H1 (cell line): ENCODE data around the gene SNX25. TPM values are rescaled to one million over a fixed set of nuclear protein-coding genes. Genes with fewer than 3 reads are reported as not detected.

Experiments
- EGR1 ChIP-seq: IDR thresholded peaks from 2 replicates; pipeline ENCODE4 v1.6.1; 2011; ENCODE audit warnings: low read depth, low read length, borderline replicate concordance
- EP300 ChIP-seq, 2 experiments: IDR thresholded peaks; 1 replicate in 1 of 2; 2 replicates in 1 of 2; pipeline ENCODE4 v1.6.1; 2011 to 2012; ENCODE audit warnings: low read depth in 2 of 2, low read length in 2 of 2, mild to moderate bottlenecking in 2 of 2, borderline replicate concordance in 1 of 2, inconsistent platforms in 1 of 2, moderate library complexity in 1 of 2
- EZH2 ChIP-seq: fragments of 200-600 bp; sonication (generic); IDR thresholded peaks from 2 replicates; pipeline ENCODE4 v1.7.1; 2012; ENCODE audit warnings: low read depth, mild to moderate bottlenecking, moderate library complexity, low read length, inconsistent platforms; ENCODE audit not compliant: severe bottlenecking
- GABPA ChIP-seq: IDR thresholded peaks from 2 replicates; pipeline ENCODE4 v1.6.1; 2011; ENCODE audit warnings: mild to moderate bottlenecking, low read length, moderate library complexity, borderline replicate concordance; ENCODE audit not compliant: insufficient read depth
- HDAC2 ChIP-seq, 2 experiments: fragments of 300-600 bp in 1 of 2; sonication (generic) in 1 of 2; IDR thresholded peaks; 2 replicates each; pipeline ENCODE4 v1.6.1; 2011 to 2012; ENCODE audit warnings: low read depth in 2 of 2, low read length in 2 of 2, mild to moderate bottlenecking in 2 of 2, moderate library complexity in 2 of 2, borderline replicate concordance in 1 of 2, inconsistent platforms in 1 of 2
- MAFK ChIP-seq: IDR thresholded peaks from 2 replicates; pipeline ENCODE4 v1.6.1; 2012; ENCODE audit warnings: low read depth, mild to moderate bottlenecking, improper control_type of control experiment, low read length
- NANOG ChIP-seq: IDR thresholded peaks from 2 replicates; pipeline ENCODE4 v1.6.1; 2011; ENCODE audit warnings: low read length, low read depth, mild to moderate bottlenecking, inconsistent platforms; ENCODE audit not compliant: insufficient read depth, poor library complexity, severe bottlenecking
- NRF1 ChIP-seq: IDR thresholded peaks from 2 replicates; pipeline ENCODE4 v1.6.1; 2011; ENCODE audit warnings: mild to moderate bottlenecking, low read depth, low read length, improper control_type of control experiment
- RAD21 ChIP-seq, 2 experiments: IDR thresholded peaks in 1 of 2; conservative IDR thresholded peaks in 1 of 2; 2 replicates each; pipeline ENCODE4 v1.6.1; 2011; ENCODE audit warnings: low read depth in 2 of 2, low read length in 2 of 2, improper control_type of control experiment in 1 of 2, inconsistent platforms in 1 of 2, mild to moderate bottlenecking in 1 of 2, moderate library complexity in 1 of 2
- RBBP5 ChIP-seq: IDR thresholded peaks from 2 replicates; pipeline ENCODE4 v1.7.1; 2012; ENCODE audit warnings: low read depth, mild to moderate bottlenecking, inconsistent platforms, low read length, moderate library complexity, borderline replicate concordance
- RXRA ChIP-seq: IDR thresholded peaks from 2 replicates; pipeline ENCODE4 v1.6.1; 2011; ENCODE audit warnings: low read depth, mild to moderate bottlenecking, low read length, moderate library complexity; ENCODE audit not compliant: insufficient read depth
- SIRT6 ChIP-seq: IDR thresholded peaks from one replicate; pipeline ENCODE4 v1.7.1; 2012; ENCODE audit warnings: low read length, inconsistent platforms
- SP1 ChIP-seq: IDR thresholded peaks from 2 replicates; pipeline ENCODE4 v1.6.1; 2011; ENCODE audit warnings: low read depth, low read length
- SP2 ChIP-seq: IDR thresholded peaks from 2 replicates; pipeline ENCODE4 v1.6.1; 2012; ENCODE audit warnings: mild to moderate bottlenecking, low read length, inconsistent platforms
- TAF7 ChIP-seq: optimal IDR thresholded peaks from 2 replicates; pipeline ENCODE3; 2011; ENCODE audit warnings: low read depth, mild to moderate bottlenecking, inconsistent platforms, low read length, moderate library complexity, borderline replicate concordance
- YY1 ChIP-seq: IDR thresholded peaks from 2 replicates; pipeline ENCODE4 v1.6.1; 2011; ENCODE audit warnings: low read depth, mild to moderate bottlenecking, low read length
- ZNF274 ChIP-seq: IDR thresholded peaks from 2 replicates; pipeline ENCODE4 v1.7.0; 2012; ENCODE audit warnings: low read length, borderline replicate concordance; ENCODE audit errors: extremely low read depth
- polyA plus RNA-seq, 7 experiments: library from polyadenylated mRNA; depleted of rRNA in 3 of 7; stranded (reverse) in 5 of 7; unstranded in 2 of 7; fragments of >200 nt in 5 of 7; fragments of 200-250 nt in 2 of 7; gene quantifications; 1 replicate in 5 of 7; 2 replicates in 1 of 7; 4 replicates in 1 of 7; pipeline versions ENCODE4 v1.2.1 to v1.2.3, GENCODE V29; 2011 to 2013; ENCODE audit warnings: missing spikeins in 2 of 7, mixed read lengths in 2 of 7
- total RNA-seq: library from RNA; stranded (reverse); fragmentation: NEBNext Ultra II Directional; extraction: Animal tissue kit (Norgen Biotek cat#: 25700); gene quantifications from 2 replicates; pipeline ENCODE4 v1.2.1, GENCODE V29; 2021
- TF ChIP-seq, protein P1 (sequence below): IDR thresholded peaks from 2 replicates; pipeline ENCODE4 v1.6.1; 2012; ENCODE audit warnings: low read length, inconsistent platforms
- TF ChIP-seq, protein P2 (sequence below): IDR thresholded peaks from 2 replicates; pipeline ENCODE4 v1.6.1; 2011; ENCODE audit warnings: low read length, improper control_type of control experiment

The SNX25 gene
- total and polyA plus RNA-seq, 2 of the 8 experiments (the other 6 are each of a cell fraction or from before 2014, with no cell fraction given): 5.4 to 19.9 TPM

DNA sequence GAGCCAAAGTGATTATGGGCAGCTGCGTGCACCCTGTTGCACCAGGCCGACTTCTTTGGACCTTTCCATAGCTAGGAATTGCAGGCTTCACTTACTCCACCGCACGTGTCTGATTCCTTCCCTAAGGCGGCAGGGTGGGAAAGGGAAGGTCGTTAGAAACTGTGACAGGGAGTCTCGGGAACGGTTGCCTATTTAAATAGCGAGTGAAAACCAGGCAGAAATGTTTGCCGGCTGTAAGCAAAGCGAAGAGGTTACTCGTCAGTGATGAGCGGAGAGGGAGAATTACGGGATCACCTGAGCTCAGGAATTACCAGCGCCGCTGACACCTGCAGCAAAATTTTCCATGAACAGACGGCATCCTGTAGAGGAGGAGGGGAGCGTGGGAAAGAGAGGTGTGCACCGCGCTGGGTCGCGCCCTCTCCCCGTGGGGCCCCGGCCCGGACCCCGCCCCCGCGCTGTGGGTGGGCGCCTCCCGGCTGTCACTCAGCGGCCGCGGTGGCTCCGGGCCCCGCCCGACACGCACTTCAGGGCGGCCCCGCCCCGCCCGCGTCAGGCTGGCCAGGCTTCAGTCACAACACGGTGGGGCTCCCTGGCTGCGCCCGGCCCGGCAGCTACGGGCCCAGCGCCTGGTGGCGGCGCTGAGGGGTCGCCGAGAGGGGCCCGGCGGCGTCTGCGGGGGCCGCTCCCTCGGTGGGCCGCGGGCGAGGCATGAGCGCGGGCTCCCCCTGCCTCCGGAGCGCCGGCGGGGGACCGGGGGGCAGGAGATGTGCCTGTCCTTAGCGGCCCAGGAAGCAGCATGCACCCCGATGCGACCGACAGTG, at the start of gene SNX25 (continued):
- TF ChIP-seq, protein P1, sequence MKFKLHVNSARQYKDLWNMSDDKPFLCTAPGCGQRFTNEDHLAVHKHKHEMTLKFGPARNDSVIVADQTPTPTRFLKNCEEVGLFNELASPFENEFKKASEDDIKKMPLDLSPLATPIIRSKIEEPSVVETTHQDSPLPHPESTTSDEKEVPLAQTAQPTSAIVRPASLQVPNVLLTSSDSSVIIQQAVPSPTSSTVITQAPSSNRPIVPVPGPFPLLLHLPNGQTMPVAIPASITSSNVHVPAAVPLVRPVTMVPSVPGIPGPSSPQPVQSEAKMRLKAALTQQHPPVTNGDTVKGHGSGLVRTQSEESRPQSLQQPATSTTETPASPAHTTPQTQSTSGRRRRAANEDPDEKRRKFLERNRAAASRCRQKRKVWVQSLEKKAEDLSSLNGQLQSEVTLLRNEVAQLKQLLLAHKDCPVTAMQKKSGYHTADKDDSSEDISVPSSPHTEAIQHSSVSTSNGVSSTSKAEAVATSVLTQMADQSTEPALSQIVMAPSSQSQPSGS: no peak
- TF ChIP-seq MAFK (no peak), NANOG (peak; percentile 22), SIRT6 (no peak), HDAC2 (IDR thresholded peaks at IDR 0.05; ENCODE audit: borderline replicate concordance in 1 of 2, low read depth in 2 of 2, low read length in 2 of 2) (0 out of 4 replicates have a peak, but pooled peaks have one; percentile 18 to 29), EP300 (IDR thresholded peaks at IDR 0.05; ENCODE audit: borderline replicate concordance in 1 of 2, low read depth in 2 of 2, low read length in 2 of 2) (no peak), NRF1 (no peak), SP1 (0 out of 2 replicates have a peak, but pooled peaks have one; percentile 18), RXRA (no peak), ZNF274 (no peak), RAD21 (IDR thresholded peaks at IDR 0.05 in 1 of 2, conservative IDR thresholded peaks at IDR 0.05 in 1 of 2; ENCODE audit: low read depth in 2 of 2, low read length in 2 of 2) (peak; percentile 4 to 30; a peak in 1 of 4 replicates), SP2 (no peak), RBBP5 (0 out of 2 replicates have a peak, but pooled peaks have one; percentile 62), EGR1 (no peak; the same call in 1 of the 2 replicates), TAF7 (no peak), GABPA (no peak), YY1 (no peak), EZH2 (no peak)
- TF ChIP-seq, protein P2, sequence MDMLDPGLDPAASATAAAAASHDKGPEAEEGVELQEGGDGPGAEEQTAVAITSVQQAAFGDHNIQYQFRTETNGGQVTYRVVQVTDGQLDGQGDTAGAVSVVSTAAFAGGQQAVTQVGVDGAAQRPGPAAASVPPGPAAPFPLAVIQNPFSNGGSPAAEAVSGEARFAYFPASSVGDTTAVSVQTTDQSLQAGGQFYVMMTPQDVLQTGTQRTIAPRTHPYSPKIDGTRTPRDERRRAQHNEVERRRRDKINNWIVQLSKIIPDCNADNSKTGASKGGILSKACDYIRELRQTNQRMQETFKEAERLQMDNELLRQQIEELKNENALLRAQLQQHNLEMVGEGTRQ: no peak
